Hematopoietic multipotent progenitor cell treated with erythropoietin and hydrocortisone succinate and interleukin-3 and kit ligand, for 8 days (in vitro differentiated cells): ENCODE measurements around the gene SNRPB2.

Experiments
- DNase-seq: peaks from one replicate; pipeline ENCODE4 v3.0.0-alpha.2; 2015

SNRPB2 gene

DNA sequence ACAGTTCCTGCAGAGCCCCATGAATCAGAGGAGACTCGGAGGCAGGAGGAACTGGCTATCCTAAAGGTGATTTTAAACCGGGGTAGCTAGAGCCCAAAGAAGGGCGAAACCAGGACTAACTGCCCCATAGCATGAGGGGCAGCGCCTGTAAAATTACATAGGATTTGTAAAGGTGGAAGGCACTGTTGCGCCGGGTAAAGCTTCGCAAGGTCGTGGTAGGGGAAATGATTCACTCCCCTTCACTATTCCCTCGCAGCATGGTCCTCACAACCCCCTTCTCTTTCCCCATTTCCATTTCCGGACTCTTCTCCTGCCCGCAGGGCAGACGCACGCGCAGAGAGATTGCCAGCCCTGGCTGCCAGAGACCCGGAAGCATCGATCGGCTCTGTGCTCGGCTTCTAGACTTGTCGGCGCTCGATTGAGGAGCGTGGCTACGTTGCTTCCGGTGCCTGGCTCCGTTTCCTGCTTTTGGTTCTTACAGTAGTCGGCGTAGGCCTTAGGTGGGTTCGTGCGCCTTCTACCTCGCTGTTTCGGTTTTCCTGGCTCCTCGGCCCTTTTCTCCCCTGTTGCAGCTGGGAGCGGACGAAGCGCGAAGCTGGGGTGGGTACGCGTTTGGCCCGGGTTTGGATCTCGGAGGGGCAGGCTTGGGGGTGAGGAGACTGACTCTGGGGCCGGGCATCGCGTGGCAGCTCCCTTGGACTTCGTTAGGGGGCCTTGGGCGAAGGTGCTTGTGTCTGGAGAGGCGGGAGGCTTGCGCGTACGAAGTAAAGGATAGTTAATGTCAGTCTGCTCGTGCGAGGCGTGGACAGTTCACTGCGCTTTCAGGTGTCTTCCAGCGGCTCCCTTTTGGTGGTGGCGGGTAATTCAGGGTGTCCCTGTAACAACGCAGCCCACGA, at the start of gene SNRPB2:
Gene SNRPB2, plus strand, starts transcription at position 462 of the 896 bp plus-strand sequence. CDS start 1,677 bp downstream, outside the sequence.
- DNase-seq = peak; percentile 96

GRCh38 chr20:16684416-16684815, 45.4 kb upstream of the SNRPB2 start:
- no peak for DNase-seq

GRCh38 chr20:16689906-16690305, 39.9 kb upstream of the SNRPB2 start:
- no peak for DNase-seq

DNA sequence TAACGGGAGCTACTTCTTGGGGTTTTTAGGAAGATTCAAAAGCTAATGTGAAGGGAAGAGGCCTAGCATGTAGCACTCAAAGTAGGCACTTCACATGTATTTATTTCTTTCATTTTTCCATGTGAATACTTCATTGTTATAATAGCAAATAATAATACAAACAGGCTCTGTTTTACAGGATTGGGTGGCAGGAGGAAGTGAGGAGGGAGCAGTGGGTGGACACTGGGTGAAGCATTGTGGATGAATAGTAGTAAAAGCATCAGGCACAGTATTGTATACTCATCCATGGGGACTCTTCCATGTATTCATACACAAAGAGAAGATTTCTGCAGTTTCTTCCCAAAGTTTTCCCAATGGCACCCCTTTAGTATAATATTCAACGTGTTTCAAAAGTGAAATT, 38.4 kb upstream of the SNRPB2 start:
- no peak for DNase-seq

- DNase-seq = no peak
Measured at GRCh38 chr20:16692009-16692408, 37.8 kb upstream of the SNRPB2 start.

DNA sequence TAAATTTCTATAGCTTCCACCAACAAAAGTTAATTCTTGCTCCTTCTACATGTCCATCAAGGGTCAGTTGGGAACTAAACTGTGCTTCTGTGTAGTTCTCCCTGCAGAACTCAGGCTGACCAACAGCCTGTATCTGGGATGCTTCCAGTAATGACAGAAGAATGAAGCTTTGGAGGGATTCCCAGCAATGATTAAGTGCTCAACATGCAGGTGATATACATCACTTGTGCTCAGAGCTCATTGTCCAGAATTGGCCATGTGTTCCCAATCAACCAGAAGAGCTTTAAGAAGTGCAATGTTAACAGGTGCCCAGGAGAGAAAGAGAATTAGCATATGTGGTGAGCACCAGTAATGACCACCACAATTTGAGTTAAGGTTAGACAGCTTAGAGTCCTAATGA, 37.4 kb upstream of the SNRPB2 start:
- DNase-seq = no peak

DNA sequence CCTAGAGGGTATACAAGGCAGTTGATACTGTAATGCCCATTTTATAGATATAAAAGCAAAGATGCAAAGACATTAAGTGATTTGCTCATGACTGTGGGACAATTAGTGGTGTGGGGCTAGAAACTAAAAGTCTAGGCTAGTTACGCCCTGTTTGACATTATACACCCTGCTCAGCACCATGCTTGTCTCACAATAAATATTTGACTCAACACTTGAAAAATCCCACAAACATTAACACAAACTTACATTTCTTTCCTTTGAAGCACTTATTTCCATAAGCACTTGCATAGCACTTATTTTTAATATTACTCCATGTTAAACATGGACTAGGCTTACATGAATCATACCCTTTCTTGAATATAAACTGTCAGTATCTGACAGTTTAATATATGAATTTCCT, 36.5 kb upstream of the SNRPB2 start:
- no peak for DNase-seq

DNA sequence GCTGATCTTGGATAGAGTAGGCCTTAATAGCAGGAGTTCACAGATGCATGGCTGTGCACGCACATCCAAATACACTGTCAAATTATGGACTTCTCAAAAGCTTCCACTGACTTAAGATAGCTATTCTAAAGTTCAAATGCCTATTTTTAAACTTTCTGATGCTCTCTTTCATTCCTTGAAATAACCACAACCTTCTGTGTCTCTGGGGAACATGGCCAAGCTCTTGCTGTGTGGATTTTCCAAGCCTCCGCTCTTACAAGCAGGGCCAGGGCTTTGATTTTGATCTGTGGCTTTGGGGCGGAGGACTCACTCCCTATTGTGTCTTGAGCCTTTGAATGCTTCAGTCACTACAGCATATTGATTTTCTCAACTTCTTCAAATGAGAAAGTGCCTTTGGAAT, 35.7 kb upstream of the SNRPB2 start:
- DNase-seq = no peak

GRCh38 chr20:16695628-16696027, 34.2 kb upstream of the SNRPB2 start:
- DNase-seq = no peak

DNA sequence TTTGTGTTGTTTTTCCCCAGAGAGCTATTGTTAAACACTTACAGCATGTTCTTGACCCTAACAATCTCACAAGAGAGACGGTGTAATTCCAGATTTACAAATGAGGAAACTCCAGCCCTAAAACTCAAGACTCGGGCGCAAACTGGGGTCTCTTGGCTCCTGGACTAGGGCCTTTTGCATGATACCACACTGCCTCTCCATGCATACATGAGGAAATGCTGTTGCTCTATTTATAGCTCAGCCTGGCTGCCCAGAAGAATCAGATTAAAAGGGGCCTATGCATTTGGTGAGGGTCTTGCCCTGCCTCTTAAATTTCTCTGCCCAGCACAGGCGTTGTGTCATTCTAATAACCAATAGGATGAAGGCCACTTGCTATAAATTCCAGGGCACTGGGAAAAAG, 30.5 kb upstream of the SNRPB2 start:
- no peak for DNase-seq

- peak; percentile 27 for DNase-seq
Measured at GRCh38 chr20:16701296-16701695, 28.5 kb upstream of the SNRPB2 start.

GRCh38 chr20:16703570-16703969, 26.3 kb upstream of the SNRPB2 start:
- no peak for DNase-seq

DNA sequence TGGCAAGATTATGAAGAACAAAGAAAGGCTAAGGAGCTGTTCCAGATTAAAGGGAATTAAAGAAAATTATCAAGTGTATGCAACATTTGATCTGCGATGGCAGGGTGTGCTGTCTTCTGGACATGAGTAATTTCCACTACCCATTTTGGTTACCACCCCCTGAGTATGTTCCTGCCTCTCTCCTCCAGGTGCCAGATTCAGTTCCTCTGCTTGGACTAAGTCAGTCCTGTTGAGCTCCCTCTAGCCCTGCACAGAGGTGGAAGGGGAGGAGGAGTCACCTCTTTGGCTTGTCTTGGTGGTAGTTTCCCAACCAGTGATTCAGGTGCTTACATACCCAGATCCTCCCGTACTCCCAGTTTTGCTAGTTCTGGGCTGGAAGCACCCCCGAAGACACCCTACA, 22.2 kb upstream of the SNRPB2 start:
- DNase-seq = no peak

DNA sequence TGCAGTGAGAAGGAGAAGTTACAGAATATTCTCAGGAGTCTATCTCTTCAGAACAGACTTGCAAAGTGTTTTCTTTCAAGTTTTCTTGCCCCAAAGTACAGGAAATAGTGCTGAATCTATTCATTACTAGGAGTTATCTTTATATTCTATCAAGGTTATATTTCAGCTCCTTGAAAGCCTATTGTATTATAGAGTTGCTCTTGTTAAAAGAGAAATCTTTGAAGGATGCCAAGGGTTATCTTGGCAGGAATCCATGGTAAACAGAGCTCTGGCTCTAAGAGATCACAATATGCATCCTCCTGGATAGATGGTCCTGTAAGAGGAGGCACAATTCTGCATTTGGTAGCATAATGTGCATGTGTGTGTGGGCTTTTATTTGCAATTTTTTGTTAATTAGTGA, 21.2 kb upstream of the SNRPB2 start:
- no peak for DNase-seq

DNA sequence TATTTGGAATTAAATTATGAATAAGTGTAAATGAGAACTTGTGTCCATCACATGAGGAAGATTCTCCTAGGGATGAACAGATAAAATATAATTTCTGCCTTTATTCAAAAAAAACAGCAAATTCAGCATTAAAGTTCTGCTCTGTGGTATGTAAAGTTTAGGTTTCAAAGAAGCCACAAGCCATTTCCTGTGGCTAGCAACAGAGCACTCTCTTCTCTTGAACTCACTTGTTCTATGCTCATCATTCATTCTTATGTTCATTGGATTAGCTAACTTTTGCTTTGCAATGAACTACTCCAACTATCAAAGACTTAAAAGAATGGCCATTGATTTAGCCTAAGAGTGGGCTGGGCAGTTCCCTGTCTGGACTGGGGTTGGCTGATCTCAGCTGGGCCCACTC, 20.8 kb upstream of the SNRPB2 start:
- DNase-seq = no peak

DNA sequence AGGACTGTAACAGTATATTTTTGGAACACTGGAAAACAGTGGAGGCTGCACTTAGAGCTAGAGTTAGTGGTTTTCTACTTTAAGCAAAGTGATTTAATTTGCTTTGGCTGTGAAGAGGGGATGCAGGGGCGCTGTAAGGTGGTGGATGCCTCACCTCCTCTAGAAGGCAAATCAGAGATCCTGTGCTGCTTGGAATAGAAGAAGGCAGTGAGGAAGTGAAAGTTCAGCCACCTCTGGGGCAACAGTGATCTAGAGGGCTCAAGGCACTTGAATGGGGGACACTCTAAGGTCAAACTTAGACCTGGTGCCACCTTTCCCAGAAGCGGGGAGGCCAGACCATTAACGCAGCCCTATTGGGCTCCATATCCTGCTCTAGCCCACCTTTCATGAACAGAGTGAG, 19.0 kb upstream of the SNRPB2 start:
- DNase-seq = no peak

GRCh38 chr20:16711661-16712258, 18.1 kb upstream of the SNRPB2 start:
- no peak for DNase-seq

- no peak for DNase-seq
Measured at GRCh38 chr20:16712511-16712947, 17.3 kb upstream of the SNRPB2 start.

DNA sequence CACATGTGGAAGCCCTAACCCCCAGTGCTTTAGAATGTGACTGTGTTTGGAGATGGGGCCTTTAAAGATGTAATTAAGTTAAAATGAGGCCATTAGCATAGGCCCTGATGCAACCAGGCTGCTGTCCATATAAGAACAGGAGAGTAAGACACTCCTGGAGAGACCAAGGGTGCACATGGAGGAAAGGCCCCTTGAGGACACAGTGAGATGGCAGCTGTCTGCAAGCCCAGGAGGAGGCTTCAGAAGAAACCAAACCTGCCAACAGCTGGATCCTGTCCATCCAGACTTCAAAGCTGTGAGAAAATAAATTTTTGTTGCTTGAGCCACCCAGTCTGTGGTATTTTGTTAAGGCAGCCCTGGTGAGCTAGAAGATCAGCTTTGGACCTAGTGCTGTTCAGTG, 16.8 kb upstream of the SNRPB2 start:
- DNase-seq = no peak

- DNase-seq = no peak
Measured at GRCh38 chr20:16714242-16714641, 15.6 kb upstream of the SNRPB2 start.

DNA sequence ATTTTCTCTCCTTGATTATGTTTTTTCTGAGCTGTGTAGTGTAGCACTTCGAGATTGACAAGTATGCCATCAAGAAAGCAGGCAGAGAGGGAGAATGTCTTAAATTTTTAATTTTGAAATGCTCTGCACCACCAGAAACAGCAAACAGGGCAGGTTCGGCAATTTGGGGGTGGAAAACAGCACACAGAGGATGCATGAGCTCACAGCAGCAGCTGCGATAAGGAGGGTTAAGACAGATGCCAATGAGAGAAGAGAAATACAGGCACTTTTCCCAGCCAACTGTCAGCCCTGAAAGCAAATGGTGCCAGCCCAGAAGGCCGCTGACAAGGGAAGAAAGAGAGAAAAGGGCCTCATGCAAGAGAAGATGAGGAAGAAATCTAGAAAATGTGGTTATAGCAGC, 15.1 kb upstream of the SNRPB2 start:
- no peak for DNase-seq

DNA sequence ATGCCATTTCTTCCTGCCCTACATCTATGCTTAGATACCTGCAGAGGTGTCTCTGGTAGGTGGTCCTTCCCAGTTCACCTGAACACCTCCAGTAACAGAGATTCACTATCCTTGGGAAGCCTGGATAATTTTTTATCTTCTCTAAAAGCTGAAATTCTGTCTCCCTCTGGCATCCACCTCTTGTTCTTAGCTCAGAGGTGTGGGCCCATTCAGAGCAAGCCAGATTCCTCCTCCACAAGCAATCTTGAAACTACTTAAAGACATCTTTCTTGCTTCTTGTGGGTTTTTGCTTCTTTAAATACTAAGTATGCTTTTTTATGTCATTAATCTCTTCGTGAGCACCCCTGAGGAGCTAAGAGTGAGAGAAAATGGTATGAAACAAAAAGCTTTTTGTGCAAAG, 10.4 kb upstream of the SNRPB2 start:
- DNase-seq = no peak

DNA sequence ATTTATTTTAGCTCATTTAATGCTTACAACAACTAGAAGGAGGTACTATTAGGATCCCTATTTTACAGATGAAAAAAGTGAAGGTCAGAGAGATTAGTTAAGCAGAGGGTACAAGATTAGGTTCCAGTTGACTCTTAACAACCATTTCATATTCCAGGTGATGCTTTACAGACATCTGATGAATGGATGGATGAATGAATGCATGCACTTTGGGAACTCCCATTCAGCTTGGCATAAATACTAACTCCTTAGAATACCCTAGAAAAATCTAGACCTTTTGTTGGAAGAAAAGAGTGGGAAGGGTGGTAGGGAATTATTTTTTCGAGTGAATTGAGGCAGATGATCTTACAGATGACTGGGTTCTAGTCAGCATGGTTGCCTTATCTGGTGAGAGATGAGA, 746 bp upstream of the SNRPB2 start:
- DNase-seq = no peak

DNA sequence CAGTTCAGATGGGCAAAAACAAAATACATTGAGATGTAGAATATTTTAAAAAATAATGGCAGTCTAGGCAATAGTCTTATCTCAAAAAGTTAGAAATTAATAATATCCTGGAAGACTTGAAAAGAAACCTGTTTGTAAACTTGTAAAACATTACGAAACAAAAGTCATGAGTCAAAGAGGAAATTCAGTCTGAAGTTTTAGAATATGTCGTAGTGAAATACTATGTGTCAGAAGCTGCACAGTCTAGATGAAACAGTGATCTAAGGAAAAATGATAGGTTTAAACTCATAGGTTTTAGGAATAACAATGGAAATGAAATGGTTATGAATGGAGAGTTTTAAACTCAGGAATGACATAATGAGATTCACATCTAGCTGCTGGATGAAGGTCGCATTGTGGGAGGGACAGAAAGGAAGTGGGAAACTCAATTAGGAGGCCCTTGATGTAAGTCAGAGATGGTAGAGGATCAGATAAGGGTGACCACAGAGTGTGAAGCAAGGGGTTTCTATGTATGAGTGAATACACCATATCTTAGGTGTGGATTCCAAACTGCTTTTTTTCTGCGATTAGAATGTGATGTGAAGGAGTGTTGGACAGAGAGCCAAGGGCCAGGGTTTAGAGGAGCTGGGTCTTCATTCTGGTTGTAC, 2.8 kb downstream of the SNRPB2 start:
- DNase-seq = peak; percentile 30
